H9 (cell line): ENCODE measurements around the gene CPB2. TPM values are rescaled to one million over a fixed set of nuclear protein-coding genes. Genes with fewer than 3 reads are reported as not detected.

ENCODE experiments used
- DNase-seq: peaks from one replicate; pipeline ENCODE4 v3.0.0-alpha.2; 2017
- H2AFZ ChIP-seq: one replicate; pipeline ENCODE4 v1.6.1; 2013; ENCODE audit warnings: mild to moderate bottlenecking, low read length, control low read depth, moderate library complexity
- H2AK5ac ChIP-seq: 2 replicates; pipeline ENCODE4 v1.6.1; 2013; ENCODE audit warnings: low read length, control low read depth, mixed read lengths; ENCODE audit not compliant: insufficient read length
- H2BK120ac ChIP-seq: one replicate; pipeline ENCODE4 v1.6.1; 2013; ENCODE audit warnings: low read depth, mild to moderate bottlenecking, low read length, control low read depth, inconsistent platforms; ENCODE audit not compliant: poor library complexity, severe bottlenecking
- H2BK12ac ChIP-seq: 2 replicates; pipeline ENCODE4 v1.6.1; 2013; ENCODE audit warnings: low read length, control low read depth, mixed read lengths, low read depth; ENCODE audit not compliant: insufficient read length
- H2BK15ac ChIP-seq: 2 replicates; pipeline ENCODE4 v1.6.1; 2013; ENCODE audit warnings: low read depth, low read length, control low read depth
- H2BK20ac ChIP-seq: one replicate; pipeline ENCODE4 v1.6.1; 2013; ENCODE audit warnings: low read depth, mild to moderate bottlenecking, low read length, control low read depth, inconsistent platforms; ENCODE audit not compliant: poor library complexity, severe bottlenecking
- H2BK5ac ChIP-seq: 2 replicates; pipeline ENCODE4 v1.6.1; 2013; ENCODE audit warnings: low read length, control low read depth, mixed read lengths; ENCODE audit not compliant: insufficient read length
- H3K14ac ChIP-seq: 2 replicates; pipeline ENCODE4 v1.6.1; 2013; ENCODE audit warnings: low read length, control low read depth; ENCODE audit not compliant: insufficient read depth
- H3K18ac ChIP-seq: 2 replicates; pipeline ENCODE4 v1.6.1; 2013; ENCODE audit warnings: low read depth, mild to moderate bottlenecking, mixed read lengths, low read length, control low read depth; ENCODE audit not compliant: insufficient read length
- H3K23ac ChIP-seq: 2 replicates; pipeline ENCODE4 v1.6.1; 2013; ENCODE audit warnings: low read length, control low read depth, mixed read lengths, low read depth; ENCODE audit not compliant: insufficient read length
- H3K23me2 ChIP-seq: 2 replicates; pipeline ENCODE4 v1.6.1; 2013; ENCODE audit warnings: low read depth, mild to moderate bottlenecking, mixed read lengths, low read length, control low read depth; ENCODE audit not compliant: insufficient read length, poor library complexity, severe bottlenecking
- H3K27ac ChIP-seq: 2 replicates; pipeline ENCODE4 v1.5.1; 2013; ENCODE audit warnings: low read length, control low read depth, mixed read lengths, low read depth; ENCODE audit not compliant: insufficient read length
- H3K27me3 ChIP-seq: 2 replicates; pipeline ENCODE4 v1.6.1; 2013; ENCODE audit warnings: low read length, control low read depth, inconsistent platforms; ENCODE audit not compliant: insufficient read depth
- H3K4ac ChIP-seq: 2 replicates; pipeline ENCODE4 v1.6.1; 2013; ENCODE audit warnings: low read depth, mild to moderate bottlenecking, control low read depth, inconsistent platforms, low read length, moderate library complexity
- H3K4me1 ChIP-seq: 2 replicates; pipeline ENCODE4 v1.6.1; 2013; ENCODE audit warnings: low read length, control low read depth, inconsistent platforms; ENCODE audit not compliant: insufficient read depth
- H3K4me2 ChIP-seq: 2 replicates; pipeline ENCODE4 v1.6.1; 2013; ENCODE audit warnings: low read length, control low read depth, mixed read lengths; ENCODE audit not compliant: insufficient read length, insufficient read depth
- H3K56ac ChIP-seq: 2 replicates; pipeline ENCODE4 v1.6.1; 2013; ENCODE audit warnings: low read depth, mild to moderate bottlenecking, mixed read lengths, low read length, control low read depth; ENCODE audit not compliant: insufficient read length
- H3K79me1 ChIP-seq: 2 replicates; pipeline ENCODE4 v1.6.1; 2013; ENCODE audit warnings: low read depth, mild to moderate bottlenecking, moderate library complexity, low read length, control low read depth, inconsistent platforms; ENCODE audit not compliant: insufficient read depth, poor library complexity, severe bottlenecking
- H3K79me2 ChIP-seq: 2 replicates; pipeline ENCODE4 v1.6.1; 2013; ENCODE audit warnings: low read length, control low read depth, inconsistent platforms; ENCODE audit not compliant: insufficient read depth
- H3K9ac ChIP-seq: 2 replicates; pipeline ENCODE4 v1.6.1; 2013; ENCODE audit warnings: low read length, control low read depth, mixed read lengths; ENCODE audit not compliant: insufficient read length; ENCODE audit errors: extremely low read depth
- H3K9me3 ChIP-seq: one replicate; pipeline ENCODE4 v1.6.1; 2013; ENCODE audit warnings: low read depth, low read length, inconsistent platforms; ENCODE audit not compliant: control insufficient read depth
- H3T11ph ChIP-seq: one replicate; pipeline ENCODE4 v1.6.1; 2013; ENCODE audit warnings: mild to moderate bottlenecking, low read length, control low read depth, inconsistent platforms
- H4K20me1 ChIP-seq: one replicate; pipeline ENCODE4 v1.6.1; 2013; ENCODE audit not compliant: control insufficient read depth, insufficient read length, insufficient read depth
- H4K5ac ChIP-seq: 2 replicates; pipeline ENCODE4 v1.6.1; 2013; ENCODE audit warnings: low read depth, mild to moderate bottlenecking, mixed read lengths, low read length, control low read depth; ENCODE audit not compliant: insufficient read length
- H4K8ac ChIP-seq: replicated peaks from 2 replicates; pipeline ENCODE4 v1.6.1; 2013; ENCODE audit warnings: low read length, control low read depth, mixed read lengths, low read depth; ENCODE audit not compliant: insufficient read length
- H4K91ac ChIP-seq: 2 replicates; pipeline ENCODE4 v1.6.1; 2013; ENCODE audit warnings: low read depth, mild to moderate bottlenecking, moderate library complexity, mixed read lengths, low read length, control low read depth; ENCODE audit not compliant: insufficient read length
- H3K27ac Mint-ChIP-seq, 3 experiments: 2 replicates in 2 of 3; 3 replicates in 1 of 3; pipeline ENCODE4 v1.8.0; 2020 to 2021; ENCODE audit warnings: mixed read lengths in 3 of 3, mild to moderate bottlenecking in 1 of 3, moderate library complexity in 1 of 3
- H3K27me3 Mint-ChIP-seq: 2 replicates; pipeline ENCODE4 v1.8.0; 2021; ENCODE audit warnings: low read depth, mild to moderate bottlenecking, moderate library complexity, mixed read lengths
- H3K36me3 Mint-ChIP-seq, 3 experiments: 2 replicates in 2 of 3; 3 replicates in 1 of 3; pipeline ENCODE4 v1.8.0; 2020 to 2021; ENCODE audit warnings: low read depth in 3 of 3, mixed read lengths in 3 of 3; ENCODE audit not compliant: insufficient read depth in 1 of 3
- H3K4me1 Mint-ChIP-seq, 2 experiments: 2 replicates each; pipeline ENCODE4 v1.8.0; 2020; ENCODE audit warnings: mixed read lengths in 2 of 2
- H3K4me3 Mint-ChIP-seq, 2 experiments: 2 replicates in 1 of 2; 3 replicates in 1 of 2; pipeline ENCODE4 v1.8.0; 2020 to 2021; ENCODE audit warnings: mild to moderate bottlenecking in 2 of 2, mixed read lengths in 2 of 2, moderate library complexity in 1 of 2
- H3K9me3 Mint-ChIP-seq, 2 experiments: 2 replicates in 1 of 2; 3 replicates in 1 of 2; pipeline ENCODE4 v1.8.0; 2020; ENCODE audit warnings: mild to moderate bottlenecking in 2 of 2, mixed read lengths in 2 of 2, moderate library complexity in 1 of 2
- CTCF ChIP-seq: fragments of 200-600 bp; sonication (generic); conservative IDR thresholded peaks from 3 replicates; pipeline ENCODE4 v1.8.0; 2021; ENCODE audit warnings: antibody characterized with exemption, mild to moderate bottlenecking
- WGBS: extraction: QIAGEN DNeasy Blood & Tissue Kit; methylation state at CpG from one replicate; pipeline ENCODE4 v1.1.7; 2013; ENCODE audit warnings: missing lambda C conversion rate, low lambda C conversion rate, mixed read lengths; ENCODE audit not compliant: insufficient read length; ENCODE audit errors: extremely low coverage; 5-methylcytosine and 5-hydroxymethylcytosine counted together
- total RNA-seq: library from RNA; stranded (reverse); gene quantifications from 2 replicates; pipeline ENCODE4 v1.2.1, GENCODE V29; 2021

The CPB2 gene
- total RNA-seq, 1 experiment from 2014 or later: not detected

- H3K9me3 Mint-ChIP-seq: no peaks in the 10 kb centered on the region
Measured at GRCh38 chr13:46051968-46052318, 52.9 kb downstream of the CPB2 start.

More at GRCh38 chr13:46051968-46052318, 52.9 kb downstream of the CPB2 start:
- H3K4me3 Mint-ChIP-seq: peak overlapping the region; percentile 92 to 93
- H2BK12ac ChIP-seq: no peak overlapping the region
- H2BK20ac ChIP-seq: no peak overlapping the region
- H3K4me1 Mint-ChIP-seq: peaks cover 6 to 13% of the 10 kb centered on the region in 2 experiments
- no peak overlapping the region for H4K91ac ChIP-seq
- H4K20me1 ChIP-seq: no peaks in the 10 kb centered on the region
- no peaks in the 10 kb centered on the region for H3K79me1 ChIP-seq
- H3K4me1 ChIP-seq: no peaks in the 10 kb centered on the region
- no peak overlapping the region for H2AK5ac ChIP-seq
- H3K27me3 ChIP-seq: no peaks in the 10 kb centered on the region
- no peak for DNase-seq
- no peak overlapping the region for H3K23ac ChIP-seq
- TF ChIP-seq CTCF: no peak
- no peaks in the 10 kb centered on the region for H3K23me2 ChIP-seq
- H3K56ac ChIP-seq: no peak overlapping the region
- no peaks in the 10 kb centered on the region for H3K36me3 Mint-ChIP-seq
- no peaks in the 10 kb centered on the region for H3K9me3 ChIP-seq
- H3K27ac Mint-ChIP-seq: peak overlapping the region; percentile 97 to 98 (median 97)
- no peak overlapping the region for H2AFZ ChIP-seq
- peak overlapping the region; percentile 79 for H3K4me2 ChIP-seq
- H3K14ac ChIP-seq: no peak overlapping the region; the same call in 1 of the 2 replicates
- H3K27ac ChIP-seq: no peak overlapping the region
- H3K4ac ChIP-seq: no peak overlapping the region
- H3K18ac ChIP-seq: no peak overlapping the region
- no peak overlapping the region for H2BK15ac ChIP-seq
- H3K27me3 Mint-ChIP-seq: no peaks in the 10 kb centered on the region; the same call in 1 of the 2 replicates
- peaks cover 21% of the 10 kb centered on the region; the same call in 1 of the 2 replicates for H3K79me2 ChIP-seq
- H4K5ac ChIP-seq: no peak overlapping the region
- peak overlapping the region; percentile 92 for H3K9ac ChIP-seq
- no peak overlapping the region for H3T11ph ChIP-seq
- no peak overlapping the region for H4K8ac ChIP-seq
- H2BK5ac ChIP-seq: no peak overlapping the region
- H2BK120ac ChIP-seq: no peak overlapping the region
- no CpG with 5 or more reads among the region's 7 CpGs for WGBS
